Astrocyte (in vitro differentiated cells and primary cell): Measurements from ENCODE around the gene MLKL. TPM values are rescaled to one million over a fixed set of nuclear protein-coding genes. Genes with fewer than 3 reads are reported as not detected.
"Not testable (repeated sequence)": the region's sequence is repeated elsewhere in the genome, so short reads cannot be mapped to it uniquely, and the experiment has no call there.

Source experiments
- DNase-seq: peaks from one replicate; pipeline ENCODE4 v3.0.0-alpha.2; 2010; ENCODE audit warnings: low read depth
- FAIRE-seq: peaks from 2 replicates; lab custom pipeline; 2011; peaks lifted over from hg19 to GRCh38; lab: Jason Lieb, UNC
- H2AFZ ChIP-seq: 2 replicates; pipeline ENCODE4 v1.6.0; 2012; ENCODE audit warnings: low read depth, low read length, inconsistent platforms
- H3K27ac ChIP-seq: 2 replicates; pipeline ENCODE4 v1.5.1; 2011; ENCODE audit warnings: low read depth, low read length, inconsistent platforms
- H3K27me3 ChIP-seq: 2 replicates; pipeline ENCODE4 v1.6.0; 2011; ENCODE audit warnings: low read length, inconsistent platforms; ENCODE audit not compliant: insufficient read depth
- H3K36me3 ChIP-seq: 2 replicates; pipeline ENCODE4 v1.5.1; 2011; ENCODE audit warnings: low read length, inconsistent platforms; ENCODE audit not compliant: insufficient read depth
- H3K4me1 ChIP-seq: 2 replicates; pipeline ENCODE4 v1.5.1; 2011; ENCODE audit warnings: low read length, inconsistent platforms; ENCODE audit not compliant: insufficient read depth
- H3K4me2 ChIP-seq: 2 replicates; pipeline ENCODE4 v1.6.0; 2012; ENCODE audit warnings: low read length, inconsistent platforms
- H3K4me3 ChIP-seq: 2 replicates; pipeline ENCODE4 v1.5.1; 2011; ENCODE audit warnings: low read depth, mild to moderate bottlenecking, low read length, inconsistent platforms; ENCODE audit not compliant: insufficient read depth
- H3K79me2 ChIP-seq: 2 replicates; pipeline ENCODE4 v1.6.0; 2012; ENCODE audit warnings: mild to moderate bottlenecking, low read length, inconsistent platforms; ENCODE audit not compliant: insufficient read depth
- H3K9ac ChIP-seq: 2 replicates; pipeline ENCODE4 v1.6.0; 2012; ENCODE audit warnings: mild to moderate bottlenecking, low read length, inconsistent platforms
- H3K9me3 ChIP-seq: 2 replicates; pipeline ENCODE4 v1.5.1; 2012; ENCODE audit warnings: low read depth, mild to moderate bottlenecking, low read length, inconsistent platforms; ENCODE audit not compliant: insufficient read depth
- H4K20me1 ChIP-seq: 2 replicates; pipeline ENCODE4 v1.6.0; 2012; ENCODE audit warnings: low read length, inconsistent platforms; ENCODE audit not compliant: insufficient read depth
- H3K27ac Mint-ChIP-seq: one replicate; pipeline ENCODE4 v1.8.0; 2021; ENCODE audit warnings: mild to moderate bottlenecking, mixed read lengths; ENCODE audit not compliant: unreplicated experiment
- H3K27me3 Mint-ChIP-seq: one replicate; pipeline ENCODE4 v1.8.0; 2021; ENCODE audit warnings: low read depth, mixed read lengths; ENCODE audit not compliant: unreplicated experiment
- H3K36me3 Mint-ChIP-seq: one replicate; pipeline ENCODE4 v1.8.0; 2021; ENCODE audit warnings: low read depth, mixed read lengths; ENCODE audit not compliant: unreplicated experiment
- H3K4me1 Mint-ChIP-seq: one replicate; pipeline ENCODE4 v1.8.0; 2021; ENCODE audit warnings: low read depth, mixed read lengths; ENCODE audit not compliant: unreplicated experiment
- H3K4me3 Mint-ChIP-seq: one replicate; pipeline ENCODE4 v1.8.0; 2021; ENCODE audit warnings: mild to moderate bottlenecking, moderate library complexity, mixed read lengths; ENCODE audit not compliant: unreplicated experiment
- H3K9me3 Mint-ChIP-seq: one replicate; pipeline ENCODE4 v1.8.0; 2021; ENCODE audit warnings: mild to moderate bottlenecking, mixed read lengths; ENCODE audit not compliant: unreplicated experiment
- CTCF ChIP-seq: IDR thresholded peaks from 2 replicates; pipeline ENCODE4 v1.5.1; 2011; ENCODE audit warnings: low read depth, mild to moderate bottlenecking, inconsistent platforms, low read length, moderate library complexity; ENCODE audit not compliant: insufficient read depth
- EZH2 ChIP-seq: IDR thresholded peaks from 2 replicates; pipeline ENCODE4 v1.6.1; 2012; ENCODE audit warnings: mild to moderate bottlenecking, low read length, inconsistent platforms; ENCODE audit not compliant: insufficient read depth
- total RNA-seq: library from RNA; stranded (reverse); gene quantifications from 2 replicates; pipeline ENCODE4 v1.2.1, GENCODE V29; 2021

The MLKL gene
- total RNA-seq, 1 donor from 2014 or later = 6.2 TPM

- Mint-ChIP-seq H3K9me3 (no peaks in the 10 kb centered on the region), H3K36me3 (no peaks in the 10 kb centered on the region), H3K27ac (no peak overlapping the region), H3K27me3 (peaks cover 6% of the 10 kb centered on the region), H3K4me3 (no peak overlapping the region), H3K4me1 (no peaks in the 10 kb centered on the region)
- no peak for TF ChIP-seq CTCF
- no peak for TF ChIP-seq EZH2
- Histone ChIP-seq H3K79me2 (no peaks in the 10 kb centered on the region), H3K27ac (no peak overlapping the region), H2AFZ (no peak overlapping the region), H3K27me3 (no peaks in the 10 kb centered on the region), H3K9me3 (no peaks in the 10 kb centered on the region), H3K36me3 (no peaks in the 10 kb centered on the region), H3K4me2 (no peak overlapping the region), H3K4me1 (no peaks in the 10 kb centered on the region), H3K4me3 (no peak overlapping the region), H4K20me1 (no peaks in the 10 kb centered on the region), H3K9ac (no peak overlapping the region)
- FAIRE-seq (no peak), DNase-seq (no peak)
Measured at GRCh38 chr16:74679983-74680382, 20.7 kb downstream of the MLKL start.

- no peak for FAIRE-seq
- DNase-seq = no peak
- Histone ChIP-seq H3K4me2 (no peak overlapping the region), H3K9ac (no peak overlapping the region), H3K9me3 (no peaks in the 10 kb centered on the region), H3K27me3 (no peaks in the 10 kb centered on the region), H3K4me1 (no peaks in the 10 kb centered on the region), H3K4me3 (no peak overlapping the region), H3K79me2 (no peaks in the 10 kb centered on the region), H4K20me1 (no peaks in the 10 kb centered on the region), H2AFZ (no peak overlapping the region), H3K27ac (no peak overlapping the region), H3K36me3 (no peaks in the 10 kb centered on the region)
- Mint-ChIP-seq H3K9me3 (no peaks in the 10 kb centered on the region), H3K4me1 (no peaks in the 10 kb centered on the region), H3K27ac (no peak overlapping the region), H3K4me3 (no peak overlapping the region), H3K27me3 (peaks cover 11% of the 10 kb centered on the region), H3K36me3 (peaks cover 3% of the 10 kb centered on the region)
- no peak for TF ChIP-seq CTCF
- TF ChIP-seq EZH2 = no peak
Measured at GRCh38 chr16:74677868-74678267, 22.8 kb downstream of the MLKL start.

GRCh38 chr16:74673876-74674275 is 26.8 kb downstream of the MLKL start:
- Histone ChIP-seq H2AFZ (no peak overlapping the region), H3K4me1 (no peaks in the 10 kb centered on the region), H3K27ac (no peak overlapping the region), H3K4me2 (no peak overlapping the region), H3K9me3 (no peaks in the 10 kb centered on the region), H4K20me1 (no peaks in the 10 kb centered on the region), H3K36me3 (no peaks in the 10 kb centered on the region), H3K79me2 (no peaks in the 10 kb centered on the region), H3K27me3 (no peaks in the 10 kb centered on the region), H3K4me3 (no peak overlapping the region), H3K9ac (no peak overlapping the region)
- TF ChIP-seq CTCF (no peak), EZH2 (no peak)
- Mint-ChIP-seq H3K27me3 (peaks cover 17% of the 10 kb centered on the region), H3K27ac (no peak overlapping the region), H3K4me3 (no peak overlapping the region), H3K9me3 (no peaks in the 10 kb centered on the region), H3K36me3 (peaks cover 6% of the 10 kb centered on the region), H3K4me1 (no peaks in the 10 kb centered on the region)
- no peak for DNase-seq
- FAIRE-seq = no peak

GRCh38 chr16:74668877-74669276 is 31.8 kb downstream of the MLKL start:
- H3K4me2 ChIP-seq, H3K36me3 Mint-ChIP-seq, FAIRE-seq, H3K36me3 ChIP-seq, H3K9me3 Mint-ChIP-seq, H3K27ac ChIP-seq, H3K9ac ChIP-seq, H3K4me3 ChIP-seq, H4K20me1 ChIP-seq, H3K4me1 Mint-ChIP-seq, H3K27me3 ChIP-seq, H3K27ac Mint-ChIP-seq, DNase-seq, H3K9me3 ChIP-seq, H2AFZ ChIP-seq, H3K4me3 Mint-ChIP-seq, H3K4me1 ChIP-seq: not testable (repeated sequence)
- H3K79me2 ChIP-seq = peaks cover 29% of the 10 kb centered on the region
- H3K27me3 Mint-ChIP-seq = peaks cover 11% of the 10 kb centered on the region
